ENCODE measurements around the gene MACROD2.

MACROD2 gene

DNA sequence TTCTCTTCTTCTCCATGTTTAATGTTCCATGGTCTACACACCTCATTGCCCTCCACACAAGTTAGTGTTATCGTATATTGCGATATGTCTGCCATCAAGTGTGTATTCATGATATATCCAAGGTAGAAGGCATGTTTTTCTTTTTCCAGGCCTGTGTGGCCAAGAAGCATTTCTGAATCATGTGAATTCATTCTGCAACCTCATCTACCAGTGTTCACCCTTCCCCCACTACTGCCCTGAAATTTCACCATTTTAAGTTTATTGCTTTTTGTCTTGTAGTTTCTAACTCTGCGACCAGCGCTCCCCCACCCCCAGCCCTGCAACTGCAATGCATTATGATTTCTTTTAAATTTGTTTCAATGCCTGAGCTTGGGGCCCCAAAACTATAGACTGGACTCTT is 960.1 kb downstream of the MACROD2 start:
- no peak overlapping the region for H3K4me3 ChIP-seq (ENCODE audit: low read length)
- no peak for DNase-seq (ENCODE audit: low read depth)
- TF ChIP-seq, protein P1, sequence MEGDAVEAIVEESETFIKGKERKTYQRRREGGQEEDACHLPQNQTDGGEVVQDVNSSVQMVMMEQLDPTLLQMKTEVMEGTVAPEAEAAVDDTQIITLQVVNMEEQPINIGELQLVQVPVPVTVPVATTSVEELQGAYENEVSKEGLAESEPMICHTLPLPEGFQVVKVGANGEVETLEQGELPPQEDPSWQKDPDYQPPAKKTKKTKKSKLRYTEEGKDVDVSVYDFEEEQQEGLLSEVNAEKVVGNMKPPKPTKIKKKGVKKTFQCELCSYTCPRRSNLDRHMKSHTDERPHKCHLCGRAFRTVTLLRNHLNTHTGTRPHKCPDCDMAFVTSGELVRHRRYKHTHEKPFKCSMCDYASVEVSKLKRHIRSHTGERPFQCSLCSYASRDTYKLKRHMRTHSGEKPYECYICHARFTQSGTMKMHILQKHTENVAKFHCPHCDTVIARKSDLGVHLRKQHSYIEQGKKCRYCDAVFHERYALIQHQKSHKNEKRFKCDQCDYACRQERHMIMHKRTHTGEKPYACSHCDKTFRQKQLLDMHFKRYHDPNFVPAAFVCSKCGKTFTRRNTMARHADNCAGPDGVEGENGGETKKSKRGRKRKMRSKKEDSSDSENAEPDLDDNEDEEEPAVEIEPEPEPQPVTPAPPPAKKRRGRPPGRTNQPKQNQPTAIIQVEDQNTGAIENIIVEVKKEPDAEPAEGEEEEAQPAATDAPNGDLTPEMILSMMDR (conservative IDR thresholded peaks at IDR 0.05; ENCODE audit: low read depth, low read length): no peak

DNA sequence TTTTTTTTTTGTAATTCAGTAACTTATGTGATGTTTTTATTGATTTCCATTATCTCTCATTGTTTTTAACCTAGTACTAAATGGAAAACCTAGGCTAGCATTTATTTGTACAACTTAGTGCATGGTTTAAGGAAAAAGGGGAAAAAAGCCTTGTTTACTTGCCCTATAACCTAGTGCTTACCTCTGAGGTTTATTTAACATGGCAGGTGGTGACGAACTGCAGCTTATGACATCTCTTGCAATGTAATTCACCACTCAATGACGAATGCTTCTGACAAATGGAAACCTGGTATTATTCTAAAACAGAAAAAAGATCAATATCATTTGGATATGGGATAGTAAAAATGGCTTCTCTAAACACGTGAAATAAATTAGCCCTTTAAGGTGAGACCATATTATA is 960.7 kb downstream of the MACROD2 start:
- TF ChIP-seq, protein P1 (conservative IDR thresholded peaks at IDR 0.05; ENCODE audit: low read depth, low read length): no peak
- H3K4me3 ChIP-seq (ENCODE audit: low read length): no peak overlapping the region
- peak; percentile 28 for DNase-seq (ENCODE audit: low read depth)

DNA sequence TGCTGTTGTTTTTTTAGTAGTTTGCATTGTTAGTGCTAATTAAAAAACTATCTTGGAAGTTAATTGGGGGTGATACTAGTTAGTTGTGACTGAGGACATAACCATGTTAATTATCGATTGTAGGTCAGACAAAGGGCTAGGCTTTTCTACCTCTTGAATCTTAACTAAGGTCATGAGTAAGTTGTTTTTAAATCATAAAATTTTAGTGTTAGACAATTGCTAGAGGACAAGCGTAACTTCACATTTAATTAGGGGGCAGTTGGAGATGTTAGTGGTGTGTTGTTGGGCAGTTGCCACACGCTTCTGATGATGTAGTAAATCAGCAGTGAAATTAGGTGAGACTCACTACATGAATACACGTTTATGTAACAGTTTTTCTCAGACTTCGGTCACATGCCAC is 961.2 kb downstream of the MACROD2 start:
- H3K4me3 ChIP-seq (ENCODE audit: low read length): no peak overlapping the region
- DNase-seq (ENCODE audit: low read depth): peak; percentile 12
- TF ChIP-seq, protein P1 (conservative IDR thresholded peaks at IDR 0.05; ENCODE audit: low read depth, low read length): no peak

DNA sequence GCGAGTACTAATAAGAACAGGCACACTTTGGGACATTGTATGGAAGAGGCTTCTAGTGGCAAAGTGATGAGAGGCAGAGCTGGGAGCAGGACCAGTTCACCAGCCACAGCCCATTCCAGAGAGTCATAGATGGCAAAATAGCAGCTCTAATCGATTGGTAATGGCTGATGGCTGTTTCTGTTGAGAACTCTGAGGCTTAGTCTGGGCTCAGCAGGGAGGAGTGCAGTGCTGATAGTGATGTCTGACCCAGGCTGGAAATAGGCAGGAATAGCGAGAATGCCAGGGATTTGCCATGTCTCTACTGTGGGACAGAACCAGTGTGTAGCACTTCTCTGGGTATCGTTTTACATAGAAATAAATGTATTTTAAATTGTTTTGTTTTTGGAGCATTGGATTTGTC is 962.1 kb downstream of the MACROD2 start:
- TF ChIP-seq, protein P1 (conservative IDR thresholded peaks at IDR 0.05; ENCODE audit: low read depth, low read length): no peak
- no peak overlapping the region for H3K4me3 ChIP-seq (ENCODE audit: low read length)
- no peak for DNase-seq (ENCODE audit: low read depth)

DNA sequence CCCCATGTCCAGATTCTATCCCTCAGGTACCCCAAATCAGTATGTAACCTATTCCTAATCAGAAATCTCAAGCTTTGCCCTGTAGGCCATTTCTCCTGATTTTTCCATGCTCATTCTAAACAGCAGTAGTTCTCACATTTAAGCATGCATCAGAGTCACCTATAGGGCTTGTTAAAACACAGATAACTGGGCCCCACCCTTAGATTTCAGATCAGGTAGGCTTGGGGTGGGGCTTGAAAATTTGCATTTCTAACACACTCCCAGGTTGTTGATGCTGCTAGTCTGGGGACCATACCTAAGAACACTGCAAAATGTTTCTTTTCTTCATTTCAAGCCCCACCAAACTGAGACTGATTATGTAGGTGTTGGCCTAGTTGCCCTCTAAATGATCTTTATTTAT is 963.3 kb downstream of the MACROD2 start:
- TF ChIP-seq, protein P1 (conservative IDR thresholded peaks at IDR 0.05; ENCODE audit: low read depth, low read length): no peak
- DNase-seq (ENCODE audit: low read depth): no peak
- H3K4me3 ChIP-seq (ENCODE audit: low read length): no peak overlapping the region

DNA sequence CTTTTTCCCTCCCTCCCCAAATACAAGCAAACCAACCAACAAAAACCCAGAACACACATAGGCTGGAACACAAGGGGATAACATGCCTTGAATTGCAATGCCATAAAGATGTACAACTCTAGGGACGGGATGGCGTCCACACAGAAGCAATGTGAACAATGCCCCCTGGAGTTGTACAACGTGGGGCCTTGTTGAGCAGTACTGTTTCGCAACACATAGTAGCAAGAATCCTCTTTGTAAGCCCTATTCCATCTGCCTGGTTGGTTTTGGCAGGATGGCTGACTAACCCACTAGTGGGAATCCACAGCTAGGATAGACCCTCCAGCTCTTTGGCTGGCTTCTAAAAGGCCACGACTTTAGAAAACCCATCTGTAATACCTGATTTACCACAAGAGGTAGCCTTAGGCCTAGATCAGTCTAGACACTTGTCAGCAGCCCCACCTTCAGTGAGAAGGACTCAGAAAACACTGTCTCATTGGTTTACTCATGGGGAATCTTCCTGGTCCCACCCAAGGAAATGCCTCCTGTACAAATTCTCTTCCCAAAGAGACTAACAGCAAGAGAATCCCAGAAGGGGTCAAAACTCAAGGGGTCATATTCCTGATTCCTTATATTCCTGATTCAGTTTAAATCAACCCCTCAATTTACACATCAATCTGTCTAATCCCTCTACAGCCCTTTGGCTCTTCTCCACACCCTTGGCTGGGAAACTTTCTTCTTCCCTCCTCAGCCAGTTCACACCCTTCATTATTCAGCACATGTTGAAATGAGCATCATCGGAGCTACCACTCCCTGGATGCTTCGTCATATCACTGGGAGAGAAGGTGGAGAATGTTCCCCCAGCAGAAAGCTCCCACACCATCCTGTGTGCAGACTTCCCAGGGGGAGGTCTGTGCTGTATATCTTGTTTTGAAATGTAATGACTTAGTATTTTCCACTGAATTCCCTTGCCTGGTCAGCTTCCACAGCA is 964.5 kb downstream of the MACROD2 start:
- H3K4me3 ChIP-seq (ENCODE audit: low read length): no peak overlapping the region
- TF ChIP-seq, protein P1 (conservative IDR thresholded peaks at IDR 0.05; ENCODE audit: low read depth, low read length): no peak
- DNase-seq (ENCODE audit: low read depth): no peak

DNA sequence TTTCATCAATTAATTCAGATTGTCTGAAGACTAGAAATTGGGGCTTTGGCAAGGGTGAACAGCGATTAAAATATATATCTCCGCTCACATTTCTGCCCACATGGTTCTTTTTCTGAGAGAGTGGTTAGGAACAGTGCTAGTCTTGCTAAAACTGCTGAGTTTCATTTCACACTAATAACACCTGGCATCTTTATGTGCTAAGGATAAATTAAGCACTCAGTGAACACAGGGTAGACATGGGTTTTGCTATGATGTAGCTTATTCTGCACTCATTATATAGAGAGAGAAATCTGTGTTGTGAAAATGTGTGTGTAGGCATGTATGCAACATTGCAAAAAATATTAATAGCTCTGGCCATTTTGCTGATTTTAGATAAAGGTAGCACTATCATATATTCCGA is 965.5 kb downstream of the MACROD2 start:
- no peak overlapping the region for H3K4me3 ChIP-seq (ENCODE audit: low read length)
- no peak for DNase-seq (ENCODE audit: low read depth)
- TF ChIP-seq, protein P1 (conservative IDR thresholded peaks at IDR 0.05; ENCODE audit: low read depth, low read length): no peak

All from retinal pigment epithelial cell (primary cell).